ENCODE measurements around the gene BICDL1. TPM values are rescaled to one million over a fixed set of nuclear protein-coding genes. Genes with fewer than 3 reads are reported as not detected.

Gene BICDL1
- total RNA-seq, 1 experiment from 2014 or later, result 18.2 TPM

GRCh38 chr12:120095736-120096135 is 106.7 kb downstream of the BICDL1 start (continued):
- TF ChIP-seq JUND (IDR thresholded peaks at IDR 0.05) (no peak), SP1 (IDR thresholded peaks at IDR 0.05; ENCODE audit: low read depth) (no peak), EZH2 (IDR thresholded peaks at IDR 0.05) (no peak), FOSL1 (IDR thresholded peaks at IDR 0.05; ENCODE audit: low read depth) (no peak), RAD21 (IDR thresholded peaks at IDR 0.05; ENCODE audit: low read depth) (no peak), POLR2A (IDR thresholded peaks at IDR 0.05; ENCODE audit: borderline replicate concordance, extremely low read depth, insufficient read depth, insufficient read length) (no peak), ZNF274 (IDR thresholded peaks at IDR 0.05; ENCODE audit: low read depth, low read length) (no peak)

GRCh38 chr12:120096671-120097202 is 107.7 kb downstream of the BICDL1 start:
- ATAC-seq, result no peak
- CTCF ChIA-PET, result interaction anchor here (1.8 kb wide), 1 partner anchor 10 kb away, joined by 5 read pairs; no protein-coding TSS in a partner anchor

More at GRCh38 chr12:120096671-120097202, 107.7 kb downstream of the BICDL1 start:
- H3K27me3 ChIP-seq (ENCODE audit: insufficient read depth, low read length), result no peaks in the 10 kb centered on the region
- H3K9me3 ChIP-seq (ENCODE audit: control insufficient read depth in 1 of 2, insufficient read depth in 1 of 2, low read depth in 1 of 2, low read length in 2 of 2), result no peaks in the 10 kb centered on the region
- H3K4me2 ChIP-seq (ENCODE audit: low read length), result no peak overlapping the region
- peaks cover 8 to 19% of the 10 kb centered on the region in 2 experiments; a peak in 3 of 4 replicates for H3K36me3 ChIP-seq (ENCODE audit: control insufficient read depth in 1 of 2, insufficient read depth in 2 of 2, low read length in 2 of 2)
- no peak overlapping the region for H3K4me3 ChIP-seq (replicated peaks in 1 of 2; ENCODE audit: low read depth in 1 of 2, low read length in 2 of 2)
- H3K27ac ChIP-seq (ENCODE audit: low read depth, low read length), result no peak overlapping the region
- no TSS peak for BruUV-seq (replicated peaks)
- H3K79me2 ChIP-seq (ENCODE audit: insufficient read depth, low read length), result peaks cover 21% of the 10 kb centered on the region; the same call in 1 of the 2 replicates
- POLR2A ChIA-PET, result no interaction called here
- RAD21 ChIA-PET (ENCODE audit: low non-redundant PET in 1 of 2, low total read pairs in 2 of 2, uncharacterized antibody in 2 of 2, unreplicated experiment in 2 of 2), result no interaction called here
- intact Hi-C loops (cut with micrococcal nuclease), result no loop called here
- H3K9ac ChIP-seq (ENCODE audit: low read length), result no peak overlapping the region
- H3K9me2 ChIP-seq (ENCODE audit: insufficient read depth), result no peaks in the 10 kb centered on the region
- TF ChIP-seq CEBPB (IDR thresholded peaks at IDR 0.05; ENCODE audit: low read depth) (no peak), ZNF274 (IDR thresholded peaks at IDR 0.05; ENCODE audit: low read depth, low read length) (no peak), RAD21 (IDR thresholded peaks at IDR 0.05; ENCODE audit: low read depth) (no peak), CBX3 (IDR thresholded peaks at IDR 0.05; ENCODE audit: low read depth) (no peak), POLR2AphosphoS5 (IDR thresholded peaks at IDR 0.05; ENCODE audit: low read depth, low read length) (no peak), EGR1 (IDR thresholded peaks at IDR 0.05; ENCODE audit: low read depth) (no peak), YY1 (IDR thresholded peaks at IDR 0.05; ENCODE audit: extremely low read depth, insufficient replicate concordance, low read depth, low read length) (no peak), MAX (IDR thresholded peaks at IDR 0.05) (no peak), SRF (IDR thresholded peaks at IDR 0.05; ENCODE audit: low read depth) (no peak), JUND (IDR thresholded peaks at IDR 0.05) (no peak), ZBTB33 (IDR thresholded peaks at IDR 0.05; ENCODE audit: extremely low read depth, insufficient replicate concordance, low read length) (no peak), CTCF (IDR thresholded peaks at IDR 0.05 in 2 of 3, conservative IDR thresholded peaks at IDR 0.05 in 1 of 3; ENCODE audit: borderline replicate concordance in 1 of 3, insufficient read depth in 1 of 3, low read depth in 2 of 3, low read length in 2 of 3) (no peak), TCF7L2 (IDR thresholded peaks at IDR 0.05; ENCODE audit: borderline replicate concordance, extremely low read depth, insufficient read depth, insufficient read length) (no peak)
- no peaks in the 10 kb centered on the region for H3K4me1 ChIP-seq (ENCODE audit: control insufficient read depth in 1 of 2, insufficient read depth in 2 of 2, low read length in 2 of 2)
- no peak for DNase-seq (ENCODE audit: low read depth, low spot score)
- no peak overlapping the region for H2AFZ ChIP-seq (ENCODE audit: low read depth, low read length, poor library complexity, severe bottlenecking)
- no peaks in the 10 kb centered on the region for H4K20me1 ChIP-seq (ENCODE audit: insufficient read depth)
